ENCODE results near the gene STARD8.

STARD8 gene

GRCh38 chrX:68754406-68754805 is 106.9 kb downstream of the STARD8 start:
- no peak for FAIRE-seq

- FAIRE-seq: no peak
Observed at GRCh38 chrX:68755616-68756125, 108.2 kb downstream of the STARD8 start.

- no peak for FAIRE-seq
Observed at GRCh38 chrX:68757331-68757730, 109.9 kb downstream of the STARD8 start.

DNA sequence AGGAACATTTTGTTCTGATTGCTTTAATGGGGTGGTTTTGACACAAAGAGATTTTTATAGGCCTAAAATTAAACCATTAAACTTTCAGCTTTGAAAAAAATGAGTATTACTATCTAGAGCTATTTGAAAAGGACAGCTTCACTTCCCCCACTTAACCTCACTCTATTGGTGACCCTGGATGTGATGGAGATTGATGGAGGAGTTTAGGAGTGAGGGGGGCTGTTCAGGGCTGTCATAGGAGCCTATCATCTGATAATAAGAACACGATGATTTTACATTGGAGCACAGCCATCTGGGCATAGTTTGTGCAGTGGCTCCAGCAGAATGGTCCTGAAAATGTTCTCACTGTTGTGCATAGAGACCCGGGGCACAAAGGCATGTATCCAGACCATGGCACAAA is 110.3 kb downstream of the STARD8 start:
- no peak for FAIRE-seq

- no peak for FAIRE-seq
Observed at GRCh38 chrX:68758671-68759070, 111.2 kb downstream of the STARD8 start.

DNA sequence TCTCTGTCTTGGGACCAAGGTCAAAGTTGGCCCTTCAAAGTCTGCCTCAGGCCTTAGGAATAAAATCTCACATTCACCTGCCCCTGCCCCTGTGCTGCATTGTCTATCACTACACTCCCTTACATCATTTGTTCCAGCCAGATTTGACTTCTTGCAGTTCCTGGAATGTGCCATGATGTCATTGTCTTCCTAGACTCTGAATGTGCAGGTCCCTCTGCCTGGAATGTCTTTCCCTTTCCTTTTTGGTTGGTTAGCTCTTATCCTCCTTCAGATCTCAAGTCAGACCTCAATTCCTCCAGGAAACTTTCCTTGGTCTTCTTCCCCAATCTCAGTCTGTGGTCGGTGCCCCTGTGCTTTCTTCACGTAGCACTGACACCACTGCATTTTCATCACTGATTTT is 113.6 kb downstream of the STARD8 start:
- no peak for FAIRE-seq

DNA sequence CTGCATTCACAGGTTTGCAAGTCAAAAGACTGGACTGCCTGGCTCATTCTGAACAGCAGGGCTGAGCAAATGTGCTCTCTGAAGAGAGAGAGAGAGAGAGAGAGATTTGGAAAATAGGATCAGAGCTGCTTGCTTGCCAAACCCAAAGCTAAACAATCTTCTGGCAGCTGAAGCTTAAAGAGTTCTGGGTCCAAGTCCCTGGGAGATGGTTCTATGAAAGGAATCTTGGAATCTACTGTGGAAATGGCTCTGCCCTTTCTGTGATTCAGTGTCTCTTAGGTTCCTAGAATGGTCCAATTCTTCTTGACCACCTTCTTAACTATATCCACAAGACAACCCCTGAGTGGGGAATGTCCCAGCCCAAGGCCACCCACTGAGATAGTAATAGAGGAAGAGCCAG is 115.3 kb downstream of the STARD8 start:
- no peak for FAIRE-seq

DNA sequence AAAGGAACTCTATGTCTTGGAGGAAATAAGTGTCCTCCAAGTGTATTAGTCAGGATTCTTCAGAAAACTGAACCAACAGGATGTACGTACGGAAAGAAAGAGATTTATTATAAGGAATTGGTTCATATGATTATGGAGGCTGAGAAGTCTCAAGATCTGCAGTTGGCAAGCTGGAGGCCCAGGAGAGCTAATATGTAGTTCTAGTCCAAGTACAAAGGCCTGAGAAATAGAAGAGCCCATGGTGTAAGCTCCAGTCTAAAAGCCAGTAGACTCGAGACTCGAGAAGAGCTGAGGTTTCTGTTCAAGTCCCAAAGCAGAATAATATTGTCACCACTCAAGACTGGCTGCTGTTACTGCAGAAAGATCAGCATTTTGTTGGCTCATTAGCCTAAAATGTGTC is 116.0 kb downstream of the STARD8 start:
- FAIRE-seq: no peak
